ENCODE results near the gene DUSP18.
"Not testable (repeated sequence)": the region's sequence is repeated elsewhere in the genome, so short reads cannot be mapped to it uniquely, and the experiment has no call there.

Gene DUSP18

GRCh38 chr22:30635273-30636225 is 32.1 kb downstream of the DUSP18 start, which contains the start of gene SLC35E4:
Gene SLC35E4 (plus strand): TSS chr22:30635781. CDS start chr22:30636451, 670 bp downstream.
- Histone ChIP-seq H3K36me3 (ENCODE audit: control insufficient read depth in 1 of 2, insufficient read depth in 2 of 2, low read length in 2 of 2) (no peaks in the 10 kb centered on the region), H3K9ac (ENCODE audit: low read length) (peak within 1 kb of the TSS; percentile 35), H3K4ac (ENCODE audit: low read depth, low read length) (no peak within 1 kb of the TSS), H4K8ac (ENCODE audit: low read depth, low read length) (peak within 1 kb of the TSS; percentile 52), H2BK120ac (ENCODE audit: insufficient read depth, low read length, poor library complexity) (peak within 1 kb of the TSS; percentile 6), H3K9me3 (ENCODE audit: insufficient read depth, low read depth, low read length) (no peaks in the 10 kb centered on the region), H3K79me2 (ENCODE audit: control insufficient read depth, insufficient read depth, low read length, poor library complexity) (peaks cover 1% of the 10 kb centered on the region), H3K23ac (ENCODE audit: low read length) (no peak within 1 kb of the TSS), H3K27me3 (ENCODE audit: insufficient read depth, low read length) (no peaks in the 10 kb centered on the region), H2BK12ac (ENCODE audit: low read length) (no peak within 1 kb of the TSS), H3K4me2 (ENCODE audit: low read length) (peak within 1 kb of the TSS; percentile 88), H2BK5ac (ENCODE audit: low read depth, low read length, poor library complexity) (no peak within 1 kb of the TSS), H2AK5ac (ENCODE audit: low read length) (no peak within 1 kb of the TSS), H4K12ac (ENCODE audit: low read depth, low read length) (no peak within 1 kb of the TSS), H3K4me3 (ENCODE audit: low read depth, low read length) (peak within 1 kb of the TSS; percentile 71), H3K27ac (ENCODE audit: low read depth, low read length) (no peak within 1 kb of the TSS), H3K14ac (ENCODE audit: low read length) (peak within 1 kb of the TSS; percentile 36), H3K4me1 (ENCODE audit: control insufficient read depth in 1 of 2, insufficient read depth in 2 of 2, low read length in 2 of 2) (peaks cover 14 to 23% of the 10 kb centered on the region in 2 experiments), H3K18ac (ENCODE audit: low read length) (peak within 1 kb of the TSS; percentile 12), H3K79me1 (ENCODE audit: low read length) (peaks cover 6% of the 10 kb centered on the region), H4K91ac (ENCODE audit: low read depth, low read length) (peak within 1 kb of the TSS; percentile 56), H2AFZ (ENCODE audit: insufficient read depth, low read length, poor library complexity) (peak within 1 kb of the TSS; percentile 51)
- no CpG with 5 or more reads among the region's 75 CpGs for WGBS (ENCODE audit: extremely low coverage, insufficient coverage, insufficient read length)
- peak; percentile 74 to 87 for DNase-seq

DNA sequence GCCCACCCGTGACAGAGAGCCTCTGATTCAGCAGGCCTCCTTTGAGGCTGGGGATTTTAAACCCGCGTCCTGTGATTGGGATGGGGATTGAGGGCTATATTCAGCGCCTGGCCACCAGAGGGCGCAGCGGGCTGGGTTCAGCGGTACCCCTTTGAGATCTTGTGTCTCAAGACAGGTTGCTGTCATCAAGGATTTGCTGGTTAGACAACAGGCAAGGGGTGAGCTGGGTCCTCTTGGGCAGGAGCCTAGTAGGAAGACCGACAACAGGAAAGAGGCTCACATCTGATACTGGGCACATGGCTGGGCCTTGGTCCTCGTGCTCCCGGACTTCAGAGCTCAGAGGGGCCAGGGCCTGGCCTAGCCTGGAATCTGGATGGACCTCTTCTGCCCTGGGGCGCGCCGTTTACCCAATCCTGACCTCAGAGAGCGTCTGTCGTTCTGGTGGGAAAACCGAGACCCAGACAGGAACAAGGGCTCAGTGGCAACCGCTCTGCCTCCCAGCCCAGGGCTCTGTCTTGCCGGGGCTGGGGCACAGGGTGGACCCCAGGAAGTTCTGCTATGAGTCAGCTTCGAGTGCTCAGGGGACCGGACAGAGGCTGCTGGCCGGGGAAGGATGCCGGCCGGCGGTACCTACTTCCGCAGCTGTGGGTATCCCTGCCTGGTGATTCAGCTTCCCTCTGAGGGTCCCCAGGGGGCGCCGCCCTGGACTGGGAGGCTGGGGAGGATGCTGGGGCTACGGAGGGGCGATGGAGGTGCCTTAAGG is 33.0 kb downstream of the DUSP18 start:
- peaks cover 4% of the 10 kb centered on the region for H3K9me3 ChIP-seq (ENCODE audit: insufficient read depth, low read depth, low read length)
- no peak overlapping the region for H3K9ac ChIP-seq (ENCODE audit: low read length)
- peaks cover 12 to 20% of the 10 kb centered on the region in 2 experiments for H3K4me1 ChIP-seq (ENCODE audit: control insufficient read depth in 1 of 2, insufficient read depth in 2 of 2, low read length in 2 of 2)
- no peak overlapping the region for H4K12ac ChIP-seq (ENCODE audit: low read depth, low read length)
- H2AFZ ChIP-seq (ENCODE audit: insufficient read depth, low read length, poor library complexity): no peak overlapping the region
- H4K8ac ChIP-seq (ENCODE audit: low read depth, low read length): peak overlapping the region; percentile 44
- no peak overlapping the region for H2BK5ac ChIP-seq (ENCODE audit: low read depth, low read length, poor library complexity)
- no peak overlapping the region for H4K91ac ChIP-seq (ENCODE audit: low read depth, low read length)
- DNase-seq: peak; percentile 90 to 96
- WGBS (ENCODE audit: extremely low coverage, insufficient coverage, insufficient read length): no CpG with 5 or more reads among the region's 29 CpGs
- H3K27me3 ChIP-seq (ENCODE audit: insufficient read depth, low read length): no peaks in the 10 kb centered on the region
- H3K79me1 ChIP-seq (ENCODE audit: low read length): peaks cover 6% of the 10 kb centered on the region
- no peak overlapping the region for H3K14ac ChIP-seq (ENCODE audit: low read length)
- peak overlapping the region; percentile 64 for H3K4me2 ChIP-seq (ENCODE audit: low read length)
- H2AK5ac ChIP-seq (ENCODE audit: low read length): no peak overlapping the region
- H2BK12ac ChIP-seq (ENCODE audit: low read length): no peak overlapping the region
- no peaks in the 10 kb centered on the region for H3K36me3 ChIP-seq (ENCODE audit: control insufficient read depth in 1 of 2, insufficient read depth in 2 of 2, low read length in 2 of 2)
- H3K4me3 ChIP-seq (ENCODE audit: low read depth, low read length): no peak overlapping the region
- H3K79me2 ChIP-seq (ENCODE audit: control insufficient read depth, insufficient read depth, low read length, poor library complexity): peaks cover 1% of the 10 kb centered on the region
- no peak overlapping the region for H3K27ac ChIP-seq (ENCODE audit: low read depth, low read length)
- no peak overlapping the region for H3K18ac ChIP-seq (ENCODE audit: low read length)
- no peak overlapping the region for H3K23ac ChIP-seq (ENCODE audit: low read length)
- H2BK120ac ChIP-seq (ENCODE audit: insufficient read depth, low read length, poor library complexity): no peak overlapping the region
- H3K4ac ChIP-seq (ENCODE audit: low read depth, low read length): no peak overlapping the region

- not testable (repeated sequence) for H3K9ac ChIP-seq (ENCODE audit: low read length); H4K91ac ChIP-seq (ENCODE audit: low read depth, low read length); H3K4me2 ChIP-seq (ENCODE audit: low read length); H3K4me3 ChIP-seq (ENCODE audit: low read depth, low read length); H2BK5ac ChIP-seq (ENCODE audit: low read depth, low read length, poor library complexity); H3K9me3 ChIP-seq (ENCODE audit: insufficient read depth, low read depth, low read length); H2AK5ac ChIP-seq (ENCODE audit: low read length); H3K36me3 ChIP-seq (ENCODE audit: control insufficient read depth in 1 of 2, insufficient read depth in 2 of 2, low read length in 2 of 2); H3K14ac ChIP-seq (ENCODE audit: low read length); H3K4ac ChIP-seq (ENCODE audit: low read depth, low read length); H3K18ac ChIP-seq (ENCODE audit: low read length); DNase-seq; H3K27me3 ChIP-seq (ENCODE audit: insufficient read depth, low read length); H2BK120ac ChIP-seq (ENCODE audit: insufficient read depth, low read length, poor library complexity); H3K79me1 ChIP-seq (ENCODE audit: low read length); H3K27ac ChIP-seq (ENCODE audit: low read depth, low read length); H2BK12ac ChIP-seq (ENCODE audit: low read length); H3K23ac ChIP-seq (ENCODE audit: low read length); H4K8ac ChIP-seq (ENCODE audit: low read depth, low read length); H2AFZ ChIP-seq (ENCODE audit: insufficient read depth, low read length, poor library complexity); H4K12ac ChIP-seq (ENCODE audit: low read depth, low read length); H3K79me2 ChIP-seq (ENCODE audit: control insufficient read depth, insufficient read depth, low read length, poor library complexity)
- peaks cover 12 to 15% of the 10 kb centered on the region in 2 experiments for H3K4me1 ChIP-seq (ENCODE audit: control insufficient read depth in 1 of 2, insufficient read depth in 2 of 2, low read length in 2 of 2)
- no CpG with 5 or more reads among the region's 31 CpGs for WGBS (ENCODE audit: extremely low coverage, insufficient coverage, insufficient read length)
Measured at GRCh38 chr22:30631469-30631868, 36.2 kb downstream of the DUSP18 start.

DNA sequence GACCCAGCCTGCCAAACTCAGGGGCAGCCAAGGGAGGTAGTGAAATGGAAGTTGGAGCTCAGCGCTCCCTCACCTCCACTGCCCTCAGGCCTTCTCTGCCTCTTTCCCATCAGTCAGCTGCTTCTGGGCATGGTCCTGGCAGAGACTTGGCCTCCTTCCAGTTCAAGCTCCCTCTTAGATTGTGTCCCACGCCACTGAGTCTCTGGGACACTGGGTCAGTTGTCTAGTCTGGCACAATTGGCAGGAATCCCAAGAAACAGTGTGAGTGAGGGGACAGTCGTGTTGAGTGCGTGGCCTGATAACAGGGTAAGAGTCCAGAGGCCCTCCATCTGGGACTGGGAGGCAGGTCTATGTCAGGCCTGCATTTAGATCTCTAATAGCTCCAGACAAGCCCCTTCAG is 39.2 kb downstream of the DUSP18 start:
- no CpG with 5 or more reads among the region's 4 CpGs for WGBS (ENCODE audit: extremely low coverage, insufficient coverage, insufficient read length)
- Histone ChIP-seq H3K14ac (ENCODE audit: low read length) (no peak overlapping the region), H3K9me3 (ENCODE audit: insufficient read depth, low read depth, low read length) (peaks cover 4% of the 10 kb centered on the region), H2AK5ac (ENCODE audit: low read length) (no peak overlapping the region), H3K23ac (ENCODE audit: low read length) (no peak overlapping the region), H2BK5ac (ENCODE audit: low read depth, low read length, poor library complexity) (no peak overlapping the region), H3K79me1 (ENCODE audit: low read length) (no peaks in the 10 kb centered on the region), H3K9ac (ENCODE audit: low read length) (no peak overlapping the region), H4K12ac (ENCODE audit: low read depth, low read length) (no peak overlapping the region), H4K91ac (ENCODE audit: low read depth, low read length) (no peak overlapping the region), H3K4me2 (ENCODE audit: low read length) (no peak overlapping the region), H3K18ac (ENCODE audit: low read length) (no peak overlapping the region), H2AFZ (ENCODE audit: insufficient read depth, low read length, poor library complexity) (no peak overlapping the region), H3K27ac (ENCODE audit: low read depth, low read length) (no peak overlapping the region), H3K4me3 (ENCODE audit: low read depth, low read length) (no peak overlapping the region), H2BK120ac (ENCODE audit: insufficient read depth, low read length, poor library complexity) (no peak overlapping the region), H3K27me3 (ENCODE audit: insufficient read depth, low read length) (no peaks in the 10 kb centered on the region), H3K4ac (ENCODE audit: low read depth, low read length) (no peak overlapping the region), H3K4me1 (ENCODE audit: control insufficient read depth in 1 of 2, insufficient read depth in 2 of 2, low read length in 2 of 2) (no peaks in the 10 kb centered on the region), H3K79me2 (ENCODE audit: control insufficient read depth, insufficient read depth, low read length, poor library complexity) (no peaks in the 10 kb centered on the region), H2BK12ac (ENCODE audit: low read length) (no peak overlapping the region), H4K8ac (ENCODE audit: low read depth, low read length) (no peak overlapping the region), H3K36me3 (ENCODE audit: control insufficient read depth in 1 of 2, insufficient read depth in 2 of 2, low read length in 2 of 2) (no peaks in the 10 kb centered on the region)
- DNase-seq: no peak

All from trophoblast cell (in vitro differentiated cells and primary cell).